ENCODE data around the gene KRT79. TPM values are rescaled to one million over a fixed set of nuclear protein-coding genes. Genes with fewer than 3 reads are reported as not detected.

The KRT79 gene
- total RNA-seq, 1 donor from 2014 or later, result not detected

DNA sequence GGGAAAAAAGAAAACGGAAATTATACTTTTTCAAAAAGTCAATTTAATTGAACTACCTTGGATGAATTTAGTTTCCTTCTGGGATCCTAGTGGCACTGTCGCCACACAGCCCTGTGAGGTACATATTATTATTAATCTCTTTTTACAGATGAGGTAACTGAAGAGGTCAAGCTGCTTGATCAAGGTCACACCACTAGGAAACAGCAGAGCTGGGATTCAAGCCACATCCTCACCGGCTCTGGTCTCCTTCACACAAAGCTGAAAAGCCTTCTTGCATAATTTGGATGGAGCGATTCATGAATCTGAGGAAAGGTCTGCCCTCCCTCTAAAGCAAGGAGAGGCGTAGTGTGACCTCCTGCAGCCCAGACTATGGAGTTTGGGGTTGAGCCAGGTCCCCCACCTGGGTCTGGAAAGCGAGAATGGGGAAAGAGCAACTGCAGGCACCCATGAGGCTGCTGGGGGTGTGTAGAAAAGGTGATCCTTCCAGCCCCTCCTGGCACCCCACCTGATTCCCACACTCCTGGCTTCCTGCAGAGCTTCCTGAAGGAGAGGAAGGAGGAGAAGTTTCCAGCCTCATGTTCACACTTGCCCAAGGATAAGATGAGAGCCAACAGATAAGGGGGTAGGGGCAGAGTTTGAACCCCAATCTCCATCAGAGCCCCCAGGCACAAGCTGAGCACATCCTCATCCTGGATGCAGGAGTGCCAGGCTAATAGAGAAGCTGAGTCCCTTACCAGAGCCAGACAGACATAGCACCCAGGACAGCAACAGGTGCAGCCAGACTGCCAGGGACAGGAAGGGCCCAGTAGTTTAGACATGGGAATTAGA is 3.9 kb upstream of the KRT79 start:
- ATAC-seq, result no peak
- intact Hi-C loops (cut with DNase I), result no loop called here
- no peak for DNase-seq (ENCODE audit: low spot score)

DNA sequence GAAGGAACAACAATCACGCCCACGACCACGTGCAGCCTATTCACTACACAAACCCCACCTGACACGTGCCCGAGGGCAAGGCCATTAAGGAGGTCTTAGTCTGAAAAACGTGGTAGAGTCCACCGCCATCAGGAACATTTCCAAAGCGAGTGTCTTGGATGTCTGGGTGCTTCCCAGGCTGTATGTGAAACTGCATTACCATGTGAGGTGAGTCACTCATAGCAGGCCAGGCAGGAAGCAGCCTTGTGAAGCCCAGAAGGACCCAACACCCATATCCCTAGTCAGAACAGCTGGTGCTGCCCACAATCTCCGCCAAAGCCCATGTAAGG is 3.3 kb upstream of the KRT79 start:
- no peak for DNase-seq (ENCODE audit: low spot score)
- intact Hi-C loops (cut with DNase I), result no loop called here
- ATAC-seq, result no peak

- intact Hi-C loops (cut with DNase I), result no loop called here
- no peak for DNase-seq (ENCODE audit: low spot score)
- ATAC-seq, result no peak
Observed at GRCh38 chr12:52836491-52837412, 2.6 kb upstream of the KRT79 start.

GRCh38 chr12:52836042-52836466 is 1.9 kb upstream of the KRT79 start:
- DNase-seq (ENCODE audit: low spot score), result no peak
- intact Hi-C loops (cut with DNase I), result no loop called here

DNA sequence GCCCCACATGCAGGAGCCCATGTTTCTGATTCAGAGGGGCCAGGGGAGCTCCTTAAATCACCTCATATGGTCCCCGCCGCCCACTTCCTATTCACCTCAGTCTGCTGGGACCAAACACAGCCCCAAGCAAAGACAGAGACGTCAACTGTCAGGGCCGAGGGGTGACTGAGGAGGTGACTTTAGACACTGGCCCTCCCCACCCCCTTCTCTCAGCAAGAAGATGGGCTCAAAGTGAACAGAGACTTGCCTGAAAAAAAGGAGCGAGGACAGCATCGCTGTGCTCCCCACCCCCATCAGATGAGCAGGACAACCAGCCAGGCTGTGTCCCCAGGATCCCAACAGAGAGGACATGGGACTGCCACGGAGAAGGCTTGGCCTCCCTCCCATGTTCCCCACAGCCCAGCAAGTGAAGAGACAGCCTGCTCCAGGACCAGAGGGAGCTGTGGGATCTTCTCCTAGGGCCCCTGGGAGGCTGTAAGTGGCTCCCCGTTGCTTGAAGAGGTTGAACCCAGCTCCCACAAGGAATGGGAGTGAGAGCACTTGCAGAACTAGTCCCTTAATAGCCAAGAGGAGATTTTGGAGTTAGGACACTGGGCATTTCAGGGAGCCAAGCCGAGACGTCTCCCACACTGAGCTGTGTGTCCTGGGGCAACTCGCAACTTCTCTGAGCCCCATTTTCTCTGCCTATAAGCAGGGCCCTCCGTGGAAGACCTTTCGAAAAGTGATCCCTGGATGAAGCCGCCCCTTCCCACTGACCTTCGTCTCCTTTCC is 1.3 kb upstream of the KRT79 start:
- DNase-seq (ENCODE audit: low spot score) (no peak), ATAC-seq (no peak)
- intact Hi-C loops (cut with DNase I), result no loop called here

More at GRCh38 chr12:52836042-52836466, 1.9 kb upstream of the KRT79 start:
- no peak for ATAC-seq

- ATAC-seq (no peak), DNase-seq (ENCODE audit: low spot score) (no peak)
- intact Hi-C loops (cut with DNase I), result no loop called here
Observed at GRCh38 chr12:52834727-52835001, 553 bp upstream of the KRT79 start.

- intact Hi-C loops (cut with DNase I), result no loop called here
- ATAC-seq, result no peak
- DNase-seq (ENCODE audit: low spot score), result no peak
Observed at GRCh38 chr12:52832985-52833905, 866 bp downstream of the KRT79 start.

GRCh38 chr12:52832451-52832850 is 1.7 kb downstream of the KRT79 start:
- ATAC-seq (no peak), DNase-seq (ENCODE audit: low spot score) (no peak)
- intact Hi-C loops (cut with DNase I), result no loop called here

DNA sequence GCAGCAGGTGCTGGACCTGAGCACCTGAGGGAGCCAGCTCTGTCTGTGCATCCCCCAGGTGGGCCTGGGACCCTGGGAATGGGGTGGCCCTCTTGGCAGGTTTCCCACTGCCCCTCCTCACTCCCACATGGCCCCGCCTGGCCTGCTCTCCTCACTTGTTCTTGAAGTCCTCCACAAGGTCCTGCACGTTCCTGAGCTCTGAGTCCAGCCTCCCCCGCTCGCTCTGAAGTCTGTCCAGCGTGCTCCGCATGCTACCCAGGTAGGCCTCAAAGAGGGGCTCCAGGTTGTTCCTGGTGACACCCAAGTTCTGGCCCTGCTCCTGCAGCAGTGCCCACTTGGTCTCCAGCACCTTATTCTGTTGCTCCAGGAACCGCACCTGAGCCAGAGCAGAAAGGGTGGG is 2.9 kb downstream of the KRT79 start:
- intact Hi-C loops (cut with DNase I), result no loop called here
- DNase-seq (ENCODE audit: low spot score) (no peak), ATAC-seq (no peak)

DNA sequence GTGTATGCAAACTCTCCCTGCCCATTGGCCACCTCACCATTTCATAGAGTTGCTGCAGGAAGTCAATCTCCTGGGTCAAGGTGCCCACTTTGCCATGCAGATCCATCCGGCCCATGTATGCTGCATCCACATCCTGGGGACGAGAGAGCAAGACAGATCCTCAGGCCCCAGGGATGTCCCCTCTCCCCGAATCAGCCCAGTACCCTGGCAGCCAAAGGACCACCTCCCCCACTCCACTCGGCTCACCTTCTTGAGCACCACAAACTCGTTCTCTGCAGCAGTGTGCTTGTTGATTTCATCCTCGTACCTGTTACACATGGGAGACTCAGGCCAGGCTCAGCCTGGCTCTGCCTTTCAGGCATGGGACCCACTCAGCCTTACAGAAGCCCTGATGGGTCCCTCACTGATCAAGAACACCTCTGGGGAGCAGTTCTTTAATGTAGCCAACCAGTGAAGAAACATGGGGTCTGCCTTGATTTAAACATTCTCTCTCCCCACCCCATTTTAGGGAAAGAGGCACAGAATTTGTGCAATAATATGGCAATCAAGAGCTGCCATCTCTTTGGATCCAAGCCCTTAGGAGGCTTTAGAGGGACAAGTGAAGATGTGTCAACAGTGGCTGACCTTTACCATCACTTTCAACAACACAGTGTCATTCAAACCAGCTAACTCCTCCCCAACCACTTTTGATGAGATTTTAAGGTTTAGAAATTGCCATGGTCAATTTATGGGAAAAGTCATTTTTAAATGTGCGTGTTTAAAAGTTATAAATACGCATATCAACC is 3.9 kb downstream of the KRT79 start:
- intact Hi-C loops (cut with DNase I), result no loop called here
- ATAC-seq (no peak), DNase-seq (ENCODE audit: low spot score) (no peak)

DNA sequence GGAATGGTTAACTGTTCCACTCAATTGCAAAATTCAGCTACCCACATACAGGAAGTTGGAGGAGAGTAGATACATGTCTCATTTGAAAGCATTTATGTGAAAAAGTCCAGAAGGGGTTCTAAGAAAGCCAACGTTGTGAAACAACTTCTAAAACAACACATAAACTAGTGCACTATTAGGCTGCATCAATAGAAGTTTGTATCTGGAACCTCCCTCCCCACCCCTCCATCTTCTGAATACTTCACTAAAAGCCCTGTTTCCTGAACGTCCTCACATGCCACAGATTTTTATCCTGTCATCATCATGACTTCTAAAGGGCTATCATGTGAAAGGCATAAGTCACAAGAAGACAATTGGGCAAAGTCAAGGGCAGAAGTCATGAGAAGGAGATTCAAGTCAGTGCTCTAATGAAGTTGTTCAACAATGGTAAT is 5.5 kb downstream of the KRT79 start:
- DNase-seq (ENCODE audit: low spot score) (no peak), ATAC-seq (no peak)
- intact Hi-C loops (cut with DNase I), result no loop called here

DNA sequence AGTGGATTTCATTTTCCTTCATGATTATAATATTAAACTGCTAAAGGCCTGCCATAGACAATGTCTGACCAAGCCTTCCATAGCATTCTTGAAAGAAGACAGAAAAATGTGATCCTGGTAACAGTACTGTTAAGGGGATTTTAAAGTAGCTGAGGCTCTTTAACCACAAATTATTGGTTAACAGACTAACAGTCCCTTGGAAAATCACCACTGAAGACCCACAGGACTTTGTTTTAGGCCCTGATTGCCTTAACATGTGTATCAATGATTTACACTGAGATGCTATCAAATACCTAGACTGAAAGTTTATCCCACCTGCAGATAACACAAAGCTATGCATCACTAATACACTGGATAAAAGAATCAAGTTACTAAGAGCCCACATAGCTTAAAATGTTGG is 6.0 kb downstream of the KRT79 start:
- ATAC-seq, result no peak

GRCh38 chr12:52827499-52828090 is 6.5 kb downstream of the KRT79 start:
- DNase-seq (ENCODE audit: low spot score) (no peak), ATAC-seq (no peak)
- intact Hi-C loops (cut with DNase I), result no loop called here

More for the DNA sequence above, 6.0 kb downstream of the KRT79 start:
- DNase-seq (ENCODE audit: low spot score), result no peak
- intact Hi-C loops (cut with DNase I), result no loop called here

DNA sequence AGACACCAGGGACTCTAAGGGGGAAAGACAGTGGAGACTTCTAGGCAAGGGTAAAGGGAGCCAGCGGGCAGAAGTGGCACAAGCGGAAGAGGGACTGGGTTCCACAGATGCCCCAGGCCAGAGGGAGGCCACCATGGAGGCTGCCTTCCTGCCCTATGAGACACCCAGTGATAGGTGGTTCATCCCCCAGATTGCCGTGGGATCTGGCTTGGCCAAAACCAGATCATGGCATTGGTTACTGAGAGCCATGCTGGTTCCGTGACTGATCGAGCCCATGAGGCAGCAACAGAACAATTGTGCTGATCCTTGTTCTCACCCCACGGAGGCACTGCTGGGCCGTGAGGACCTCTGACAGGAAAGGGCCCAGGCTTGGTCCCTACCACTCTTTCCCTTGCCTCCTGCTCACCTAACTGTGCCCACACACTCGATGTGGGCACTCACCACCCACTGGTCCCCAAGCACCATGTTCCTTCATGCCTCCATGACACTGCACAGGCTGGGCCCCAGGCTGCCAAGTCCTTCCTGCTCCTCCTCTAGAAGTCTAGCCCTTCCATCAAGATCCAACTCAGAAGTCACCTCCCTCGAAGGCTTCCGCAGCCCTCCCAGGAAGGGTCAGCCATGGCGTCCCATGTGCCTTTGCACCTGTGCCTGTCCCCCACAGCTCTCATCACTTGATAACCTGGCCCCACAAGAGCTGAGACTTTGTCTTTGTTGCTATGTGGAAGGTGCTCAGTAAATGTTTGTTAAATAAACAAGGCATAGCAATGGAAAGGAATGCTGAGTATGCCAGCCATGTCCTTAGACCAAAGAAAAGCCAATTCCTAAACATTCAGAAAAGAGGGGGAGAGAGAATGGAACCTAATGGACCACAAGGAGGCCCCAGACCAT is 7.3 kb downstream of the KRT79 start:
- no peak for DNase-seq (ENCODE audit: low spot score)
- no peak for ATAC-seq
- intact Hi-C loops (cut with DNase I), result no loop called here

- ATAC-seq (no peak), DNase-seq (ENCODE audit: low spot score) (no peak)
- intact Hi-C loops (cut with DNase I), result no loop called here
Observed at GRCh38 chr12:52825961-52826360, 8.2 kb downstream of the KRT79 start.

DNA sequence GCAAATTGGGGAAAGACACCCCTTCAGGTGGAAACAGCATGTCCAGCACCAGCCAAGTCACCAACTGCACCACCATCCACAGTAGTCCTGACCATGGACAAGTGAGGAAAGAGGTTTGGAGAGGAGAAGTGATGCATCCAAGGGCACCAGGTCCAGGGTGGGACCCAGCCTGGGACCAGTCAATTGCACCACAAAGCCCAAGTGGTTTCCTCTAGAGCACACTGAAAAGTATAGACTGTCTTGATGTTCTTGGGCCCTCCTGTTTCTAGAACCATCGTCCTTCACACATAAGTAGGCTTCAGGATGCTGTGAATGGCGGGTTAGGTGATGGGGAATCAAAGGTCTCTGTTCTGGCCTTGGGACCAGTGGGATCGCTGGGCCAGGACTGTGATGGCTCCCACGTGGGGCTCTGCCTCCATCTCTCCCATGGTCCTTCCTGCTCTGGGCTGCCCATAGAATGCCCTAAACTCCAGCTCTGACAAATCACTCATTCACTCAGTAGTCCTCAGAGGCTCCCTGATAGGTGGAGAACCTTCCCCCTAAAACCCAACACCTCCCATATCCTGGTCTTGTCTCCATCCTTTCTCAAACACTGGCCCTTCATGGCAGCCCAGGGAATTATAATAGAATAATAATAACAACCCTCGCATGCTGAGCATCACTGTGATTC is 9.2 kb downstream of the KRT79 start:
- intact Hi-C loops (cut with DNase I), result no loop called here
- DNase-seq (ENCODE audit: low spot score) (no peak), ATAC-seq (no peak)

Data from sciatic nerve (tissue), 2 donors.